ENCODE results near the gene EPS8L1.

The EPS8L1 gene

DNA sequence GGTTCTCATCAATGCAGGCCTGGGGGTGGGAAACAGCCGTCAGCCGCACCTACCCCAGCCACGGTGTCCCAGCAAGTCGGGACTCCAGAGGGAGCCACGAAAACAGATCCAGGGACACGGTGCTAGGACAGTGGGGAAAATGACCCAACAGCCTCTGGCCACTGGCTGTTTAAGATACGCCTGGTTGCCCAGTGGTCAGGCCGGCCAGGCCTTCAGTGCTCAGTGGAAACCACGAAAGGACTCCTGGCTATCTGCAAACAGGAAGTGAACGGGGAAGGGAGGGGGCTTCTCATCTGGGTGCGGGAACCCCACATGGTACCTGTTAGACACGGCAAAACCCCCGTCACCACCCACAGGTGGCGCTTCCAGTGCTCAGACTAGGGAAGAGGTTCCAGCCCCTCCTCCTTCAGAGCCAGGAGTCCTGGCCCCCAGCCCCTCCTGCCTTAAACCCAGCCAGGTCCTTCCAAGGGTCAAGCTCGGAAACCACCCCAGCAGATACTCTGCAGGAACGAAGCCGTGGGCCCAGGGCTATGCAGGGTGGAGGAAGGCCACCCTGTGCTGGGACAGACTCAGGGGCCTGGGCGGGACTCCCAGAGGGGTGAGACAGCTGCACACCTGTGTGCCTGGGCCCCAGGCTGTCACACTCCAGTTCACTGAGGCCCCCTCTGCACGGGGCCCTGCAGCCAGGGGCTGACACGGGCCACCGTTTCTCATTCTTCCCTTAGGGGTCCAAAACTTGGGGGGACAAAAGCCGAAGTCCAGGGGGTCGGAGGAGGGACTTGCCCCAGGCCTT, 37.3 kb downstream of the EPS8L1 start:
- TF ChIP-seq CTCF (IDR thresholded peaks at IDR 0.05; ENCODE audit: control insufficient read depth, insufficient read depth, low read depth, low read length, missing control alignments): no peak
- H3K4me3 ChIP-seq (ENCODE audit: control insufficient read depth, low read depth, low read length): no peak overlapping the region
- DNase-seq (ENCODE audit: low read depth): no peak

- no peak for TF ChIP-seq CTCF (IDR thresholded peaks at IDR 0.05; ENCODE audit: control insufficient read depth, insufficient read depth, low read depth, low read length, missing control alignments)
- H3K4me3 ChIP-seq (ENCODE audit: control insufficient read depth, low read depth, low read length): no peak overlapping the region
- DNase-seq (ENCODE audit: low read depth): peak; percentile 31
Measured at GRCh38 chr19:55113570-55114039, 37.9 kb downstream of the EPS8L1 start.

DNA sequence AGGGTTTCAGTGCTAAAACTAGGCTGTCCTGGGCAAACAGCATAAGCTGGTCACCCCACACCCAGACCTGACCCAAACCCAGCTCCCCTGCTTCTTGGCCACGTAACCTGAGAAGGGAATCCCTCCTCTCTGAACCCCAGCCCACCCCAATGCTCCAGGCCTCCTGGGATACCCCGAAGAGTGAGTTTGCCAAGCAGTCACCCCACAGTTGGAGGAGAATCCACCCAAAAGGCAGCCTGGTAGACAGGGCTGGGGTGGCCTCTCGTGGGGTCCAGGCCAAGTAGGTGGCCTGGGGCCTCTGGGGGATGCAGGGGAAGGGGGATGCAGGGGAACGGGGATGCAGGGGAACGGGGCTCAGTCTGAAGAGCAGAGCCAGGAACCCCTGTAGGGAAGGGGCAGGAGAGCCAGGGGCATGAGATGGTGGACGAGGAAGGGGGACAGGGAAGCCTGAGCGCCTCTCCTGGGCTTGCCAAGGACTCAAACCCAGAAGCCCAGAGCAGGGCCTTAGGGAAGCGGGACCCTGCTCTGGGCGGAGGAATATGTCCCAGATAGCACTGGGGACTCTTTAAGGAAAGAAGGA, 39.0 kb downstream of the EPS8L1 start:
- H3K4me3 ChIP-seq (ENCODE audit: control insufficient read depth, low read depth, low read length): no peak overlapping the region
- TF ChIP-seq CTCF (IDR thresholded peaks at IDR 0.05; ENCODE audit: control insufficient read depth, insufficient read depth, low read depth, low read length, missing control alignments): no peak
- DNase-seq (ENCODE audit: low read depth): no peak

GRCh38 chr19:55115446-55116065, 39.9 kb downstream of the EPS8L1 start:
- no peak for DNase-seq (ENCODE audit: low read depth)
- H3K4me3 ChIP-seq (ENCODE audit: control insufficient read depth, low read depth, low read length): peak overlapping the region; percentile 98

DNA sequence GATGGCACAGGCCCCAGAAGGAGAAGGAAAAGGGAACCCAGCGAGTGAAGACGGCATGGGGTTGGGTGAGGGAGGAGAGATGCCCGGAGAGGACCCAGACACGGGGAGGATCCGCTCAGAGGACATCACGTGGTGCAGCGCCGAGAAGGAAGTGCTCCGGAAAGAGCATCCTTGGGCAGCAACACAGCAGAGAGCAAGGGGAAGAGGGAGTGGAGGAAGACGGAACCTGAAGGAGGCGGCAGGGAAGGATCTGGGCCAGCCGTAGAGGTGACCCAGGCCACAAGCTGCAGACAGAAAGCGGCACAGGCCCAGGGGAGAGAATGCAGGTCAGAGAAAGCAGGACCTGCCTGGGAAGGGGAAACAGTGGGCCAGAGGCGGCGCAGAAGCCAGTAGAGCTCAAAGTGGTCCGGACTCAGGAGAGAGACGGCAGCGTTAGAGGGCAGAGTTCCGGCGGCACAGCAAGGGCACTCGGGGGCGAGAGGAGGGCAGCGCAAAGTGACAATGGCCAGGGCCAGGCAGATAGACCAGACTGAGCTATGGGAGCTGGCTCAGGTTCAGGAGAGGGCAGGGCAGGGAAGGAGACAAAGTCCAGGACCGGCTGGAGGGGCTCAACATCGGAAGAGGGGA, 40.7 kb downstream of the EPS8L1 start:
- peak overlapping the region; percentile 98 for H3K4me3 ChIP-seq (ENCODE audit: control insufficient read depth, low read depth, low read length)
- TF ChIP-seq CTCF (IDR thresholded peaks at IDR 0.05; ENCODE audit: control insufficient read depth, insufficient read depth, low read depth, low read length, missing control alignments): no peak
- DNase-seq (ENCODE audit: low read depth): no peak

More at GRCh38 chr19:55115446-55116065, 39.9 kb downstream of the EPS8L1 start:
- no peak for TF ChIP-seq CTCF (IDR thresholded peaks at IDR 0.05; ENCODE audit: control insufficient read depth, insufficient read depth, low read depth, low read length, missing control alignments)

- DNase-seq (ENCODE audit: low read depth): no peak
- peak within 1 kb of the TSS; percentile 98 for H3K4me3 ChIP-seq (ENCODE audit: control insufficient read depth, low read depth, low read length)
- TF ChIP-seq CTCF (IDR thresholded peaks at IDR 0.05; ENCODE audit: control insufficient read depth, insufficient read depth, low read depth, low read length, missing control alignments): no peak
Measured at GRCh38 chr19:55116859-55117662, 41.4 kb downstream of the EPS8L1 start, which contains the start of gene PPP1R12C. Gene PPP1R12C (minus strand): TSS chr19:55117637. CDS start chr19:55117543, 94 bp downstream.

Measured in AG09309 (cell line).